ENCODE results near the gene TTC9B. TPM values are rescaled to one million over a fixed set of nuclear protein-coding genes. Genes with fewer than 3 reads are reported as not detected.

Gene TTC9B
- total RNA-seq, 4 donors from 2014 or later = not detected

DNA sequence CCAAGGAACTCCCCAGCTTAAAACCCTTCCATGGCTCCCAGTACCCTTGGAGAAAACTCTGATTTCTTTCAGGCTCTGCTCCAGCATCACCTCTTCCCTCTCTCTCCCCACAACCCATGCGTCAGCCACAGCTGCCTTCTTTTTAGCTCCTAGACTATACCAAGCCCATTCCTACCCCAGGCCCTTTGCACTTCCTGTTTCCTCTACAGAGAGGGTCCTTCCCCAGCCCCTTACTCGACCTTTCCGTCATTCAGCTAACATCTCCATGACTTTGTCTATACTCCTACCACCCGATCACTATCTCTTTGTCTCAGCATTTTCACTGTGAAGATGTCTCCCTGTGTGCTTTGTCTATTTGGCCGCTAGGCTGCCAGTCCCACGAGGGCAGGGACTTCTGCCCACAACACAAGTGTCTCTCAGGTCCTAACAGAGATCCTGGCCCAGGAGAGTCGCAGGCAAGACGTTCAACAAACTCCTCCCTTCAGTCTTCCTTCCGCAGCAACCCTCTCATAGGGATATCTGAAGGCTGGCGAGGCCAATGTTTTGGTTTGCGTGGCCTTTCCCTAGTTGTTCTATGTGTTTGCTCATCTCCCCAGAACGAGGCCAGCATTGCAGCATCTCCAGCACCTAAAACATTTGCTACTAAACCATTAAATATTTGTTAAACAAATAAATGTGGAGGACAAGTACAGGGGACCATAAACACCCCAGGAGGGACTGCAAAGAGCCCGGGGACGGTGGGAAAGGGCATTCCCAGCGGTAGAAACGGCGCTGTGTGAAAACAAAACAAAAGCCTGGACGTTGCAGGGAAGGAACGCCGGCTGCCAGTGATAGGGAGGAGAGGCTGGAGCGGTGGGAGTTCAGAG is 7.5 kb upstream of the TTC9B start:
- no peak for TF ChIP-seq POLR2A (IDR thresholded peaks at IDR 0.05)
- TF ChIP-seq, protein P1, sequence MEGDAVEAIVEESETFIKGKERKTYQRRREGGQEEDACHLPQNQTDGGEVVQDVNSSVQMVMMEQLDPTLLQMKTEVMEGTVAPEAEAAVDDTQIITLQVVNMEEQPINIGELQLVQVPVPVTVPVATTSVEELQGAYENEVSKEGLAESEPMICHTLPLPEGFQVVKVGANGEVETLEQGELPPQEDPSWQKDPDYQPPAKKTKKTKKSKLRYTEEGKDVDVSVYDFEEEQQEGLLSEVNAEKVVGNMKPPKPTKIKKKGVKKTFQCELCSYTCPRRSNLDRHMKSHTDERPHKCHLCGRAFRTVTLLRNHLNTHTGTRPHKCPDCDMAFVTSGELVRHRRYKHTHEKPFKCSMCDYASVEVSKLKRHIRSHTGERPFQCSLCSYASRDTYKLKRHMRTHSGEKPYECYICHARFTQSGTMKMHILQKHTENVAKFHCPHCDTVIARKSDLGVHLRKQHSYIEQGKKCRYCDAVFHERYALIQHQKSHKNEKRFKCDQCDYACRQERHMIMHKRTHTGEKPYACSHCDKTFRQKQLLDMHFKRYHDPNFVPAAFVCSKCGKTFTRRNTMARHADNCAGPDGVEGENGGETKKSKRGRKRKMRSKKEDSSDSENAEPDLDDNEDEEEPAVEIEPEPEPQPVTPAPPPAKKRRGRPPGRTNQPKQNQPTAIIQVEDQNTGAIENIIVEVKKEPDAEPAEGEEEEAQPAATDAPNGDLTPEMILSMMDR (IDR thresholded peaks at IDR 0.05) = peak in 1 of 6 experiments; percentile 14
- intact Hi-C loops (cut with DNase I) = no loop called here
- no peaks in the 10 kb centered on the region for H3K9me3 ChIP-seq
- peaks cover 0 to 69% (median 13%) of the 10 kb centered on the region in 4 donors for H3K27me3 ChIP-seq
- peaks cover 9 to 25% (median 11%) of the 10 kb centered on the region in 3 donors for H3K4me1 ChIP-seq
- DNase-seq = no peak
- no peak overlapping the region for H3K27ac ChIP-seq
- peak overlapping the region; percentile 11 to 57 (median 17) for H3K4me3 ChIP-seq
- WGBS, 2 donors = 25% methylated on average over 20 to 21 of the region's 21 CpGs
- H3K36me3 ChIP-seq = no peaks in the 10 kb centered on the region

DNA sequence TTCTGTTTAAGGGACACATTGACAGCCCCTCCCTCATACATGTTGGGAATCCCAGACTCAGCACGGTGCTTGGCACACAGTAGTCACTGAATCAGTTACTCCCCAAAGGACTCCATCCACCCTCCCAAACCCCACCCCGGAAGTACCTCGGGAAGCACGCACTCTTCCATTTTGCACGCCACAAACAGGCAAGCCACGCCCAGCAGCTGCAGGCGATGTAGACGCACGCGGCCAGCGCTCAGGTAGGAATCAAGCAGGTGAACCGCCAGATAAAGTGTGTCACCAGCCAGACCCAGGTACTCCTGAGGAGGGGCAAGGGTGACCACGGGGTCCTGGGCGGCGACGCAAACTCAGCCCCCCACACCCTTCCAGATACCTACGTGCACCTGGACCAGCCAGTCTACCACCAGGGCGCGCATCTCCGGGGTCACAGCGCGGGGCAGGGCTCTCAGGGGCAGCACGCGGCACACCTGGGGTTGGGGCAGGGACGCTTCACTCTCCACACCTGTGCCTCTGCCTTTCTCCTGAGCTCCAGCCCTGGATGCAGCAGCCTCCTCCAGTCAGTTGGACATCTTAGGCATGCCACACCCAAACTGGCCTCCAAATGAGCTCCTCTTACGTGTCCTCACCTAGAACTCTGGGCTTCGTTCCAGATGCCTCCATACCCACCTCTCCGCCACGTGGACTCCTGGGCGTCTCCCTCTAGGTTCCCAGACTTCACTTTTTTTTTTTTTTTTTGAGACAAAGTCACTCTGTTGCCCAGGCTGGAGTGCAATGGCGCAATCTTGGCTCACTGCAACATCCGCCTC is 6.4 kb upstream of the TTC9B start:
- no peaks in the 10 kb centered on the region for H3K36me3 ChIP-seq
- intact Hi-C loops (cut with DNase I) = no loop called here
- no peak overlapping the region for H3K27ac ChIP-seq
- peaks cover 9 to 25% (median 11%) of the 10 kb centered on the region in 3 donors for H3K4me1 ChIP-seq
- peaks cover 0 to 80% (median 13%) of the 10 kb centered on the region in 4 donors for H3K27me3 ChIP-seq
- DNase-seq = no peak
- no peaks in the 10 kb centered on the region for H3K9me3 ChIP-seq
- 72 to 80% methylated on average over 18 to 23 of the region's 32 CpGs for WGBS, 2 donors
- no peak for TF ChIP-seq POLR2A (IDR thresholded peaks at IDR 0.05)
- TF ChIP-seq, protein P1 (IDR thresholded peaks at IDR 0.05) = no peak
- H3K4me3 ChIP-seq = no peak overlapping the region

DNA sequence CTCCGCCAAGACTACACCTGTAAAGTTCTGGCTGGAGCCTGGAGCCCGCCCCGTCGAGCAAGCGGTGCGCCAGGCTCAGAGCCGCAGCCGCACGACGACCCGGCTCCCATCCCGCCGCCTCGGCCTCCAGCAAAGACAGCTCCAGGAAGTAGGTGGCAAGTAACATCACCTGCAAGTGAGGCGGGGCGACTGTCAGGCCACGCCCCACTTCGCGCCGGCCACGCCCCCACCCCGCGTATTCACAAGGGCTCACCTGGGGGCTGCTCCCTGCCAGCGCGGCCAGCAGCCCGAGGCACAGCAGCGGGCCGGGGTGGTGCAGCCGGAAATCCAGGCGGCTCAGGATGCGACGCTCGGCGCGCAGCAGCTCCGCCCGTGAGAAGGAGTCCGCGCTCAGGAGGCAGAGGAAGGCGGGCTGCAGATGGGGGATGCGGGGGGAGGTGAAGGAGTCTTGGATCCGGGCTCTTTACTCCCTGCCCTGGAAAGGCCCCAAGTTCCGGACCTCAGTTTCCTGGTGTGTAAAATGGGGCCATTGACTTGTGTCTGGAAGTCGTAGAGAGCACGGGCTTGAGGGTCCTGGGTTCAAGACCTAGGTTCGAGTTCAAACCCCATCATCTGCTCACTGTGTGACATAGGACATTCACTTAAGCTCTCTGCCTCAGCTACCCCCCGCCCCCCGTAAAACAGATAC is 5.1 kb upstream of the TTC9B start:
- no peaks in the 10 kb centered on the region for H3K36me3 ChIP-seq
- H3K27ac ChIP-seq = no peak overlapping the region
- peaks cover 1 to 93% (median 19%) of the 10 kb centered on the region in 4 donors for H3K27me3 ChIP-seq
- TF ChIP-seq POLR2A (IDR thresholded peaks at IDR 0.05) = no peak
- TF ChIP-seq, protein P1 (IDR thresholded peaks at IDR 0.05) = no peak
- DNase-seq = no peak
- 45 to 55% methylated on average over 9 to 11 of the region's 48 CpGs for WGBS, 2 donors
- no peak overlapping the region for H3K4me3 ChIP-seq
- intact Hi-C loops (cut with DNase I) = no loop called here
- no peaks in the 10 kb centered on the region for H3K9me3 ChIP-seq
- peaks cover 9 to 27% (median 11%) of the 10 kb centered on the region in 3 donors for H3K4me1 ChIP-seq

DNA sequence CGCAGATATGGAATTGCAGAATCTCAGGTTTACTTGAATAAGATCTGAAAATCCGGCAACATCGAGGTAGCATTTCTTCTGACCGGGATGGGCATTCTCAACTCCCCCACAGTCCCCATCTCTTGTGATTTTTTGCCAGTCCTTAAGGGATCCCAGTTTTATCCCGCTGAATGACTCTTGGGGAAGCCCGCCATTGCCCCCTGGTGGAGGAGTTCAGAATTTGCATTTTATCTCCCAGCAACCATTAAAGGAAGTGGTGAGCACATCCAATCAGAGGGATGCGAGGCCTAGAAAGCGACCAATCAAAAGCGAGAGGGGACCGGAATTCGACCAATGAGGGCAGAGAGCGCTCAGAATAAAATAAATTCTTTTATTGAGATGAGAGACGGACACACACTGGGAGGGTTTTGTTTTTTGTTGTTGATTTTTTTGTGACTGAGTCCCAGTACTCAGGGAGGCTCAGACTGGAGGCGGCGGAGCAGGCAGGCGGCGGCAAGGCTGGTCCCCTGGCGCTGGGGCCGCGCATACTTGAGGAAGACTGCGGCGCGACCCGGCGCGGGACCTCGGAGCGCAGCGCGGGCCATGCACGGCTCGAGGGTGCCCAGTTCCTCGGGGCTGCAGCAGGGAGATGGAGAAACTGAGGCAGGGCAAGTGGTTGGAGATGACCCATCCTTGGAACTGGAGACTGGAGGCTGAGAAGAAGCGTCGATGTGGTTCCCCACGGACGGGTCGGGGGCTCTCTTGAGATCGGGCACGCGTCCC is 3.9 kb upstream of the TTC9B start:
- TF ChIP-seq, protein P1 (IDR thresholded peaks at IDR 0.05) = peak; percentile 82 to 95 (median 91)
- no peak for TF ChIP-seq POLR2A (IDR thresholded peaks at IDR 0.05)
- no peak overlapping the region for H3K4me3 ChIP-seq
- DNase-seq = no peak
- 52 to 63% methylated on average over 30 to 41 of the region's 41 CpGs for WGBS, 2 donors
- no peaks in the 10 kb centered on the region for H3K9me3 ChIP-seq
- H3K36me3 ChIP-seq = no peaks in the 10 kb centered on the region
- H3K27ac ChIP-seq = no peak overlapping the region
- intact Hi-C loops (cut with DNase I) = no loop called here
- H3K27me3 ChIP-seq = peaks cover 14 to 96% (median 28%) of the 10 kb centered on the region in 4 donors
- H3K4me1 ChIP-seq = peaks cover 11 to 40% (median 18%) of the 10 kb centered on the region in 3 donors

Data from esophagus squamous epithelium (tissue), 5 donors.